ENCODE results near the gene MRPL12.

The MRPL12 gene

GRCh38 chr17:81676906-81677305 is 26.3 kb upstream of the MRPL12 start:
- H4K20me1 ChIP-seq = peaks cover 0 to 92% (median 60%) of the 10 kb centered on the region in 11 experiments; a peak in 17 of 22 replicates
- peak overlapping the region in 9 of 11 experiments; percentile 20 to 77 (median 35); a peak in 12 of 22 replicates for H3K9ac ChIP-seq
- H3K4me2 ChIP-seq = peak overlapping the region; percentile 54 to 97 (median 67); a peak in 21 of 22 replicates
- TF ChIP-seq Cebpa-rat (IDR thresholded peaks at IDR 0.05) = no peak
- H3K27me3 ChIP-seq = no peaks in the 10 kb centered on the region
- peak overlapping the region in 8 of 11 experiments; percentile 4 to 67 (median 44); a peak in 9 of 22 replicates for H3K27ac ChIP-seq
- H3K36me3 ChIP-seq = peaks cover 35 to 69% (median 54%) of the 10 kb centered on the region in 11 experiments
- H3K9me3 ChIP-seq (replicated peaks in 1 of 11) = no peaks in the 10 kb centered on the region
- peaks cover 15 to 93% (median 70%) of the 10 kb centered on the region in 10 experiments for H3K4me1 ChIP-seq
- no peak overlapping the region for H3K4me3 ChIP-seq

GRCh38 chr17:81680150-81680549 is 23.0 kb upstream of the MRPL12 start:
- Histone ChIP-seq H3K9me3 (replicated peaks in 1 of 11) (no peaks in the 10 kb centered on the region), H3K27me3 (no peaks in the 10 kb centered on the region), H3K4me1 (peaks cover 32 to 80% (median 64%) of the 10 kb centered on the region in 10 experiments), H3K4me2 (peak overlapping the region in 5 of 11 experiments; percentile 86 to 99 (median 91); a peak in 9 of 22 replicates), H4K20me1 (peaks cover 8 to 82% (median 49%) of the 10 kb centered on the region in 11 experiments; a peak in 21 of 22 replicates), H3K27ac (peak overlapping the region in 2 of 11 experiments; percentile 22 to 95; a peak in 2 of 22 replicates), H3K4me3 (no peak overlapping the region), H3K9ac (peak overlapping the region in 4 of 11 experiments; percentile 3 to 47 (median 22); a peak in 2 of 22 replicates), H3K36me3 (peaks cover 2 to 42% (median 21%) of the 10 kb centered on the region in 11 experiments; a peak in 18 of 22 replicates)
- TF ChIP-seq Cebpa-rat (IDR thresholded peaks at IDR 0.05) = no peak

GRCh38 chr17:81681672-81682071 is 21.5 kb upstream of the MRPL12 start:
- H4K20me1 ChIP-seq = peaks cover 23 to 87% (median 58%) of the 10 kb centered on the region in 11 experiments; a peak in 21 of 22 replicates
- H3K9ac ChIP-seq = peak overlapping the region; percentile 91 to 98 (median 97); a peak in 20 of 22 replicates
- H3K4me1 ChIP-seq = peaks cover 35 to 79% (median 59%) of the 10 kb centered on the region in 10 experiments
- peak overlapping the region in 8 of 10 experiments; percentile 92 to 100 (median 98); a peak in 14 of 20 replicates for H3K4me3 ChIP-seq
- H3K27ac ChIP-seq = peak overlapping the region in 7 of 11 experiments; percentile 21 to 95 (median 92); a peak in 11 of 22 replicates
- peak overlapping the region; percentile 86 to 99 (median 92) for H3K4me2 ChIP-seq
- H3K9me3 ChIP-seq (replicated peaks in 1 of 11) = no peaks in the 10 kb centered on the region
- peaks cover 15 to 52% (median 34%) of the 10 kb centered on the region in 11 experiments for H3K36me3 ChIP-seq
- H3K27me3 ChIP-seq = no peaks in the 10 kb centered on the region
- TF ChIP-seq Cebpa-rat (IDR thresholded peaks at IDR 0.05) = no peak

GRCh38 chr17:81682565-81683207 is 20.5 kb upstream of the MRPL12 start:
- Histone ChIP-seq H3K4me2 (peak overlapping the region; percentile 86 to 99 (median 92)), H3K27ac (peak overlapping the region; percentile 70 to 98 (median 92)), H4K20me1 (peaks cover 33 to 87% (median 67%) of the 10 kb centered on the region in 11 experiments; a peak in 21 of 22 replicates), H3K36me3 (peaks cover 25 to 62% (median 44%) of the 10 kb centered on the region in 11 experiments), H3K9me3 (replicated peaks in 1 of 11) (no peaks in the 10 kb centered on the region), H3K27me3 (no peaks in the 10 kb centered on the region), H3K4me1 (peaks cover 33 to 69% (median 50%) of the 10 kb centered on the region in 10 experiments), H3K9ac (peak overlapping the region; percentile 91 to 98 (median 97)), H3K4me3 (peak overlapping the region; percentile 92 to 100 (median 98))
- no peak for TF ChIP-seq Cebpa-rat (IDR thresholded peaks at IDR 0.05)

- H3K4me3 ChIP-seq = peak overlapping the region; percentile 92 to 100 (median 98)
- peak overlapping the region; percentile 86 to 99 (median 92) for H3K4me2 ChIP-seq
- H3K27me3 ChIP-seq = no peaks in the 10 kb centered on the region
- peaks cover 38 to 89% (median 72%) of the 10 kb centered on the region in 11 experiments; a peak in 21 of 22 replicates for H4K20me1 ChIP-seq
- H3K4me1 ChIP-seq = peaks cover 33 to 65% (median 50%) of the 10 kb centered on the region in 10 experiments
- H3K9ac ChIP-seq = peak overlapping the region; percentile 91 to 98 (median 97)
- TF ChIP-seq Cebpa-rat (IDR thresholded peaks at IDR 0.05) = no peak
- H3K27ac ChIP-seq = peak overlapping the region; percentile 70 to 98 (median 92)
- peaks cover 30 to 67% (median 50%) of the 10 kb centered on the region in 11 experiments for H3K36me3 ChIP-seq
- H3K9me3 ChIP-seq (replicated peaks in 1 of 11) = no peaks in the 10 kb centered on the region
Observed at GRCh38 chr17:81683208-81683583, 20.0 kb upstream of the MRPL12 start.

GRCh38 chr17:81683584-81684441 is 19.4 kb upstream of the MRPL12 start, which contains the start of the genes ARL16 and HGS:
TSS of gene ARL16 (minus strand) at chr17:81683797. CDS start at chr17:81683753, 44 bp downstream.
TSS of gene HGS (plus strand) at chr17:81684011. CDS start at chr17:81684067, 56 bp downstream.
- Histone ChIP-seq H3K9me3 (replicated peaks in 1 of 11) (no peaks in the 10 kb centered on the region), H3K9ac (peak within 1 kb of the TSS; percentile 94 to 98 (median 97)), H3K4me3 (peak within 1 kb of the TSS; percentile 92 to 100 (median 98)), H3K27ac (peak within 1 kb of the TSS; percentile 91 to 98 (median 94)), H3K27me3 (no peaks in the 10 kb centered on the region), H3K4me2 (peak within 1 kb of the TSS; percentile 95 to 100 (median 98)), H3K4me1 (peaks cover 33 to 63% (median 50%) of the 10 kb centered on the region in 10 experiments), H4K20me1 (peaks cover 44 to 90% (median 79%) of the 10 kb centered on the region in 11 experiments; a peak in 21 of 22 replicates), H3K36me3 (peaks cover 37 to 70% (median 54%) of the 10 kb centered on the region in 11 experiments)
- TF ChIP-seq Cebpa-rat (IDR thresholded peaks at IDR 0.05) = no peak

- no peak for TF ChIP-seq Cebpa-rat (IDR thresholded peaks at IDR 0.05)
- peak overlapping the region; percentile 91 to 98 (median 94) for H3K27ac ChIP-seq
- H3K4me1 ChIP-seq = peaks cover 33 to 57% (median 48%) of the 10 kb centered on the region in 10 experiments
- peak overlapping the region; percentile 94 to 98 (median 97) for H3K9ac ChIP-seq
- peak overlapping the region; percentile 92 to 100 (median 98) for H3K4me3 ChIP-seq
- no peaks in the 10 kb centered on the region for H3K27me3 ChIP-seq
- H4K20me1 ChIP-seq = peaks cover 51 to 92% (median 85%) of the 10 kb centered on the region in 11 experiments; a peak in 21 of 22 replicates
- H3K4me2 ChIP-seq = peak overlapping the region; percentile 93 to 100 (median 98)
- no peaks in the 10 kb centered on the region for H3K9me3 ChIP-seq (replicated peaks in 1 of 11)
- H3K36me3 ChIP-seq = peaks cover 43 to 72% (median 61%) of the 10 kb centered on the region in 11 experiments
Observed at GRCh38 chr17:81684442-81684911, 18.7 kb upstream of the MRPL12 start.

GRCh38 chr17:81685108-81685507 is 18.1 kb upstream of the MRPL12 start:
- H3K36me3 ChIP-seq = peaks cover 50 to 72% (median 62%) of the 10 kb centered on the region in 11 experiments

More at GRCh38 chr17:81685108-81685507, 18.1 kb upstream of the MRPL12 start:
- Histone ChIP-seq H3K4me3 (peak overlapping the region; percentile 92 to 100 (median 98)), H3K27ac (peak overlapping the region; percentile 91 to 98 (median 94); a peak in 21 of 22 replicates), H4K20me1 (peaks cover 57 to 92% (median 86%) of the 10 kb centered on the region in 11 experiments), H3K4me2 (peak overlapping the region; percentile 93 to 100 (median 98)), H3K9ac (peak overlapping the region; percentile 94 to 98 (median 97)), H3K4me1 (peaks cover 33 to 51% (median 44%) of the 10 kb centered on the region in 10 experiments), H3K27me3 (no peaks in the 10 kb centered on the region), H3K9me3 (replicated peaks in 1 of 11) (no peaks in the 10 kb centered on the region)
- TF ChIP-seq Cebpa-rat (IDR thresholded peaks at IDR 0.05) = no peak

All from BLaER1 treated with 17β-estradiol and CSF1 and Interleukin-3, amounts not matched to agents 10 nM and 100 nM (cell line).